RWPE2 (cell line): ENCODE measurements around the gene CCL2.

Source experiments
- ATAC-seq: fragments of 200-7000 bp; cut with Tn5 transposase; 3 replicates; pipeline ENCODE4 v1.9.1; 2021; ENCODE audit warnings: low read depth
- DNase-seq: peaks from one replicate; pipeline ENCODE4 v3.0.0-alpha.2; 2020; ENCODE audit warnings: low spot score
- H3K27ac ChIP-seq: fragments of 450-650 bp; 2 replicates; pipeline ENCODE4 v1.5.1; 2017; ENCODE audit warnings: mild to moderate bottlenecking; ENCODE audit not compliant: poor library complexity, severe bottlenecking
- H3K27me3 ChIP-seq: fragments of 250-450 bp; sonication (Bioruptor Pico); 2 replicates; pipeline ENCODE4 v1.5.1; 2021; ENCODE audit warnings: mild to moderate bottlenecking, moderate library complexity; ENCODE audit not compliant: insufficient read depth, poor library complexity, severe bottlenecking
- H3K36me3 ChIP-seq: fragments of 250-450 bp; sonication (Bioruptor Pico); 2 replicates; pipeline ENCODE4 v1.5.1; 2020; ENCODE audit warnings: low read depth, mild to moderate bottlenecking, moderate library complexity
- H3K4me1 ChIP-seq: fragments of 250-450 bp; sonication (Bioruptor Pico); 2 replicates; pipeline ENCODE4 v1.5.1; 2021; ENCODE audit warnings: mild to moderate bottlenecking, moderate library complexity; ENCODE audit not compliant: insufficient read depth, poor library complexity, severe bottlenecking
- H3K4me3 ChIP-seq: fragments of 250-450 bp; sonication (Bioruptor Pico); 2 replicates; pipeline ENCODE4 v1.5.1; 2021; ENCODE audit warnings: mild to moderate bottlenecking, moderate library complexity; ENCODE audit not compliant: severe bottlenecking
- H3K9me3 ChIP-seq: fragments of 250-450 bp; sonication (Bioruptor Pico); 2 replicates; pipeline ENCODE4 v1.5.1; 2021; ENCODE audit warnings: mild to moderate bottlenecking, moderate library complexity; ENCODE audit not compliant: severe bottlenecking
- TF ChIP-seq, protein P1 (sequence below): fragments of 450-650 bp; IDR thresholded peaks from one replicate; pipeline ENCODE4 v1.5.1; 2017; ENCODE audit warnings: mild to moderate bottlenecking, moderate library complexity; ENCODE audit not compliant: poor library complexity, severe bottlenecking

Gene CCL2

GRCh38 chr17:34243364-34244320 lies 11.4 kb upstream of the CCL2 start:
- no peaks in the 10 kb centered on the region for H3K4me1 ChIP-seq
- ATAC-seq (no peak), DNase-seq (no peak)
- H3K36me3 ChIP-seq: no peaks in the 10 kb centered on the region
- TF ChIP-seq, protein P1, sequence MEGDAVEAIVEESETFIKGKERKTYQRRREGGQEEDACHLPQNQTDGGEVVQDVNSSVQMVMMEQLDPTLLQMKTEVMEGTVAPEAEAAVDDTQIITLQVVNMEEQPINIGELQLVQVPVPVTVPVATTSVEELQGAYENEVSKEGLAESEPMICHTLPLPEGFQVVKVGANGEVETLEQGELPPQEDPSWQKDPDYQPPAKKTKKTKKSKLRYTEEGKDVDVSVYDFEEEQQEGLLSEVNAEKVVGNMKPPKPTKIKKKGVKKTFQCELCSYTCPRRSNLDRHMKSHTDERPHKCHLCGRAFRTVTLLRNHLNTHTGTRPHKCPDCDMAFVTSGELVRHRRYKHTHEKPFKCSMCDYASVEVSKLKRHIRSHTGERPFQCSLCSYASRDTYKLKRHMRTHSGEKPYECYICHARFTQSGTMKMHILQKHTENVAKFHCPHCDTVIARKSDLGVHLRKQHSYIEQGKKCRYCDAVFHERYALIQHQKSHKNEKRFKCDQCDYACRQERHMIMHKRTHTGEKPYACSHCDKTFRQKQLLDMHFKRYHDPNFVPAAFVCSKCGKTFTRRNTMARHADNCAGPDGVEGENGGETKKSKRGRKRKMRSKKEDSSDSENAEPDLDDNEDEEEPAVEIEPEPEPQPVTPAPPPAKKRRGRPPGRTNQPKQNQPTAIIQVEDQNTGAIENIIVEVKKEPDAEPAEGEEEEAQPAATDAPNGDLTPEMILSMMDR: no peak
- no peak overlapping the region for H3K27ac ChIP-seq
- no peak overlapping the region for H3K4me3 ChIP-seq
- no peaks in the 10 kb centered on the region for H3K9me3 ChIP-seq
- H3K27me3 ChIP-seq: no peaks in the 10 kb centered on the region

- TF ChIP-seq, protein P1: no peak
- DNase-seq (no peak), ATAC-seq (no peak)
- Histone ChIP-seq H3K4me1 (no peaks in the 10 kb centered on the region), H3K27ac (no peak overlapping the region), H3K36me3 (no peaks in the 10 kb centered on the region), H3K9me3 (no peaks in the 10 kb centered on the region), H3K4me3 (no peak overlapping the region), H3K27me3 (no peaks in the 10 kb centered on the region)
Measured at GRCh38 chr17:34245351-34245905, 9.7 kb upstream of the CCL2 start.

DNA sequence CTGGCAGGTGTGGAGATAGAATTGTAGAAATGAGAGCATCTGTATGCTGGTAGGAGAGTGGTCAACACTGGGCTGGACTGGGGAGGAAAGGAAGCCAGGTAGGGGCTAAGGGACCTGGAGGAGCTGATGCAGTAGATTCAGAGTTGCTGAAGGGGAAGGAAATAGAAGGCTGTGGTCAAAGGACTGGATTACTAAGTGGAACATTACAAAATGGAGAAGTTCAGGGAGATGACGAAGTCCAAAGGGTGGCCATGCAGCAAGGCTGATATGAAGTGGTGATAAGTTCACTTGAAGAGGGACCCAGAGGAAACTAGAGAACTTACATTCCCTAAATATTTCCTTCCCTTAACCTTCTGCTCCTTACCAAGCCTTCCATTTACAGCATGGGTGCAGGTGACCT lies 8.6 kb upstream of the CCL2 start:
- TF ChIP-seq, protein P1: no peak
- no peak overlapping the region for H3K27ac ChIP-seq
- H3K4me3 ChIP-seq: no peak overlapping the region
- no peaks in the 10 kb centered on the region for H3K36me3 ChIP-seq
- no peaks in the 10 kb centered on the region for H3K9me3 ChIP-seq
- DNase-seq: no peak
- no peaks in the 10 kb centered on the region for H3K27me3 ChIP-seq
- no peak for ATAC-seq
- H3K4me1 ChIP-seq: no peaks in the 10 kb centered on the region

DNA sequence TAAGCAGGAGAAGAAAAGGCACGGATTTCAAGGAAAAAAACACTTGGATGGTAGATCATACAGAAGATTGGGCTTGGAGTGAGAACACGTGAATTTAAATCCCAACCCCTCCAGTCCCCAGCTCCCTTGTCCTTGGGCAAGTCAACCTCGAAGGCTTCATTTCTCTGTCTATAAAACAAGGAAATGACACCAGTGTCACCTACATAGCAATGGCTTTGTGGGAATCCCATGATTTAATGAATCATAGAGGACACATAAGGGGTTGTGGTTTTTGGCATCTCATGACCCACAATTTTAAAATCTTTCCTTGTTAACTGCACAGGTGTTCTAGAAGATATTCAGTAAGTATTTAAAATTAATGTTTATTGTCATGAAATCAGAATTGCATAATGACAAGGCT lies 8.2 kb upstream of the CCL2 start:
- ATAC-seq (no peak), DNase-seq (no peak)
- H3K27me3 ChIP-seq: no peaks in the 10 kb centered on the region
- H3K27ac ChIP-seq: no peak overlapping the region
- no peak overlapping the region for H3K4me3 ChIP-seq
- H3K36me3 ChIP-seq: no peaks in the 10 kb centered on the region
- no peaks in the 10 kb centered on the region for H3K9me3 ChIP-seq
- no peaks in the 10 kb centered on the region for H3K4me1 ChIP-seq
- TF ChIP-seq, protein P1: no peak
